H54 (cell line): ENCODE measurements around the gene TSEN2.

ENCODE experiments used
- DNase-seq: peaks from one replicate; pipeline ENCODE4 v3.0.0; 2011; ENCODE audit warnings: low spot score, mixed read lengths; ENCODE audit not compliant: insufficient read length
- FAIRE-seq: peaks from 3 replicates; lab custom pipeline; 2011; peaks lifted over from hg19 to GRCh38; lab: Jason Lieb, UNC
- POLR2A ChIP-seq: IDR thresholded peaks from 2 replicates; pipeline ENCODE4 v1.6.1; 2011; ENCODE audit warnings: low read depth, mild to moderate bottlenecking, low read length

TSEN2 gene

GRCh38 chr3:12553921-12554391 is 69.7 kb downstream of the TSEN2 start:
- no peak for TF ChIP-seq POLR2A
- FAIRE-seq = no peak
- DNase-seq = no peak

DNA sequence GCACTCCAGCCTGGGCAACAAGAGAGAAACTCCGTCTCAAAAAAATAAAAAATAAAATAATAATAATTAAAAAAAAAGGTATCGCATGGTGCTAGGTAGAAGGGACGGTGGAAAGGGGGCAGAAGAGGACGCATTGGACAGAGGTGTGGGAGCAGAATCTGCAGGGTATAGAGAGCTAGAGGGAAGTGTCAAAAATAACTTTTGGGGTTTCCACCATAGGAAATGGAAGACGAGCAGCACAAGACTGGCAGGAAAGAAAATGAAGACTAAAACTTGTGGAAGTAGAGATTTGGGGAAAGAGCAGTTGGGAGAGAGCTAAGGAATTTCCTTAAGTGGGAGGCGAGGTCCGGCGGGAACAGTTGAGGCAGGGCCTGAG is 72.0 kb downstream of the TSEN2 start:
- DNase-seq (no peak), FAIRE-seq (no peak)
- no peak for TF ChIP-seq POLR2A

DNA sequence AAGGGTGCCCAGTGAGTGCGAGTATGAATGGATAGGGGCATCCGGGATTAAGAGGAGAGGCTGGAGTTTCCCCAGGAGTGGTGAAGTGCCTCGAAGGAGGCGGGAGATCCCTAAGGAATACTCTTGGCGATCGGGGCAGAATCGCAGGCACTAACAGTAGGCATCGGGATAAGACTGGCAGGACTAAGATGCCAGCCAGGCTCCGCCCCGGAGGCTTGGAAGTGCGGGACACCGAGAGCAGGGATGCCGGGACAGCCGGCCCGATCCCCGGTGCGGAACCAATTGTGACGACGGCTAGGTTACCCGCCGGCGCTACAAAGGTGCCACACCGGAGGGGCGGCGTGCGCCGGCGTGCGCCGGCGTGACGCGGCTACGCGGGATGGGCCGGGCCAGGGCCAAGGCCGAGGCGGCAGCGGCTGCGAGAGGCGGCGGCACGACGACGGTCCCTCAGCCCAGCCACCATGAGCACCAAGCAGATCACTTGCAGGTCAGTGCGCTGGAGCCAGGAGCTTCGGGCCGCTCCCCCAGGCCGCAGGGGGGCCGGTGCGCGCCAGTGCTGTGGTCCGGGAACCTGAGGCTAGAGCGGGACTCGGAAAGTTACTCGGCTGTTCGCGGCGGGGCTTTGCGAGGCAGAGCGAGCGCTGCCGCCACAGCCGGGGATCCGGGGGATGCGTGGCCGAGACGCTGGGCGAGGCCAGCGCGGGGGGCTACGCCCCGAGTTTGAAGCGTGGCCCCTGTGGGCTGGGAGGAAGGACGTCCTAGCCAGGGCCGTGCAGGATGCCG is 72.6 kb downstream of the TSEN2 start, which contains the start of gene MKRN2:
TSS of gene MKRN2 (plus strand) at position 398 of the 783 bp plus-strand sequence. CDS start at position 462, 64 bp downstream.
- FAIRE-seq (peak; percentile 15), DNase-seq (peak; percentile 80)
- peak; percentile 99 for TF ChIP-seq POLR2A

DNA sequence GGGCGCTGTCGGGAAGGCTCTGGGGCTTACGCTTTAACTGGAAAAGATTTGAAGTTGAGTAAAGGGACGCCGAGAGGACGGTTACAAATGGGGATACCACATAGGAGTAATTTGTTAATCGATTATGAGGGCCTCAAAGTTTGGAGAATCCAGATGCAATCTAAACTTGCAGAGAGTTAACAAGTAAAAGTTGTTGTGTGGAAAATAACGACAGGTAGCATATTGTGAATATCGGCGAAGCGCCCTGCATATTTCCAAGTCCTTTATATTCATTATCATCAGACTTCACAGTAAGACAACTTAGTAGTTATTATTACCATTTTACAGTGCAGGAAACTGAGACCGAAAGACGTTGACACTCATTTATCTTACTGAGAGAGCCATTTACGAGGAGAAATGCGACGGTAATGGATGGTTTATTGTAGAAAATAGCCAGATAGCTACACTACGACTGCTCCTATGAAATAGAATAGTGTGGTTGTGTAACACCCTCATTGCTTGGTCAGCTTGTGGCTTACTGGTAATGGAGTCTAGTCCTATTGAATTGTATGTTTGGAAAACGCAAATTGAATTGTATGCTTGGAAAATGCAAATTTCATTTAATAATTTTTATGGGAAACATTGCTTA is 73.3 kb downstream of the TSEN2 start:
- no peak for DNase-seq
- no peak for TF ChIP-seq POLR2A
- FAIRE-seq = peak; percentile 65

- FAIRE-seq (no peak), DNase-seq (no peak)
- TF ChIP-seq POLR2A = no peak
These were observed 74.4 kb downstream of the TSEN2 start for GRCh38 chr3:12558706-12559105.

DNA sequence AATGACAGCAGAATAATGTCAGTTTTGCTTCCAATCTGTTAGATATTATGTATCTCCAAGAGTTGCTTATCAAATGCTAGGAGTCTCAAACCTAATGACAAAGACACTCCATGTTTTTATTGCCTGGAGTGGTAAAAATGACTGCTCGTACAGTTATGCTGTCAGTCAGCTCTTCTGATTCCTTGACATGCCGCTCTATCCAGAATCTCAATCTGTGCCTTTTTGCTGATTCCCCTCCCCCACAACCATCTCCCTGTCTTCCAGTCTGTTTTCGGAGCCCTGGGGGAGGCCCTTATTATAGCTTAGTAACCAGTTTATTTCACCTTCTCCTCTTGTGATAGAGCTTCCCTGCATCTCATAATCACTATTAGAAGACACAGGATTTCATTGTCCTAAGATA is 75.2 kb downstream of the TSEN2 start:
- no peak for FAIRE-seq
- no peak for DNase-seq
- no peak for TF ChIP-seq POLR2A

DNA sequence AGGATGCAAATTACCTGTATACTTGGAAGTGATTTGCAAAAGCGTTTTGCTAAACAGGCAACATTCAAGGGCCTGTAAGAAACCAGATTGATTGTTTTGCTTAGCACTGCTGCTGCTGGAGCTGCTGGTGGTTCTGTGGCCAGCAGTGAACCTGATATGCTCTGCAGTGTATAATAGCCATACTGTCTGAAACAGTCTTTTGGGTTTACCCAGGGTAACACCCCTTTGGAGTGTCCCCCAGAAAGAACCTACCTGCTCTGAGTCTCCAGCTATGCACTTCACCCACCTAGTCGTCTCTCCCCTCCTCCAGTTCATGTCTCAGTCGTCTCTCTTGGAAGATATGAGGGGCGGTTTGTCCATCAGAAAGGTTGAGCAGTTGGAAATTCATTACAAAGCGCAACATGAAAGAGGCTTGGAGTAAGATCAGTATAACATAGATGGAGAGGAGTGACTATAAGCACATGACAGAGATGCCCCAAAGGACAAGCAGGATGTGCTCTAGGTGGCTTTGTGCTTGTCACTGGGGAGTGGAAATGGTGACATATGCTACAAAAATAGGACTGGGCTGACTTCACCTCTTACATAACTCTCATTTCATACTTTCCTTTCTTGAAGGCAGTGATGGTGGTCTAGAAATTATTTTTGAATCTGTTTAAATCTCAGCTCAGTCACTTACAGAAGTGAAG is 76.4 kb downstream of the TSEN2 start:
- FAIRE-seq (no peak), DNase-seq (no peak)
- TF ChIP-seq POLR2A = no peak

DNA sequence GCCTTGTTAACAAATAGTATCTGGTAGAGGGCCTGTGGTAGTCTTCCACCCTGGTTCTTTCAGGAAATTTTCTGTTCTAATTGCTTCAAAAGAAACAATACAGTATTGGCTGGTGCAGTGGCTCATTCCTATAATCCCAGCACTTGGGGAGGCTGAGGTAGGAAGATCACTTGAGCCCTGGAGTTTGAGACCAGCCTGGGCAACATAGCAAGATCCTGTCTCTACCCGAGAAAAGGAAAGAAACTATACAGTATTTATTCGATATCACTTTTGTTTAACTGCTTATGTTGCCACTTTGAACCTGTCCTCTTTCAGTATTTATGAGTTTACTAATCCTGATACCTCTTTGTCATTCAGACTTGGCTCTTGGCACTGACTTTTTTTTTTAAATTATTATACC is 77.1 kb downstream of the TSEN2 start:
- no peak for FAIRE-seq
- DNase-seq = no peak
- no peak for TF ChIP-seq POLR2A

GRCh38 chr3:12562451-12562850 is 78.2 kb downstream of the TSEN2 start:
- DNase-seq = no peak
- no peak for FAIRE-seq

GRCh38 chr3:12566976-12567375 is 82.7 kb downstream of the TSEN2 start:
- no peak for DNase-seq
- no peak for TF ChIP-seq POLR2A
- FAIRE-seq = no peak

More at GRCh38 chr3:12562451-12562850, 78.2 kb downstream of the TSEN2 start:
- no peak for TF ChIP-seq POLR2A

DNA sequence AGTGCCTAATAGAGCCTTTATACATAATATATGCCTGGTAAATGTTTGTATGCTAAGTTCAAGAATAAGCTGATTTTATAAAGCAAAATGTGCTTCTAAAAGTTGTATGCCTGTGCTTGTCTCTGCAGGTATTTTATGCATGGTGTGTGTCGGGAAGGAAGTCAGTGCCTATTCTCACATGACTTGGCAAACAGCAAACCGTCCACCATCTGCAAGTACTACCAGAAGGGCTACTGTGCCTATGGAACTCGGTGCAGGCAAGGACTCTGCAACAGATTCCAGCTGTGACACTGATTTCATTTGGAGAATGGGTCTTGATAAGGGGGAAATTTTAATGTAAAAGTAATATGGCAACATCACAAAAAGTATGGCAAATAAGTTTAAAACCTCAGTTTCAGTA is 84.5 kb downstream of the TSEN2 start:
- no peak for TF ChIP-seq POLR2A
- FAIRE-seq (no peak), DNase-seq (no peak)

GRCh38 chr3:12569836-12570235 is 85.6 kb downstream of the TSEN2 start:
- TF ChIP-seq POLR2A = no peak
- no peak for FAIRE-seq
- no peak for DNase-seq

DNA sequence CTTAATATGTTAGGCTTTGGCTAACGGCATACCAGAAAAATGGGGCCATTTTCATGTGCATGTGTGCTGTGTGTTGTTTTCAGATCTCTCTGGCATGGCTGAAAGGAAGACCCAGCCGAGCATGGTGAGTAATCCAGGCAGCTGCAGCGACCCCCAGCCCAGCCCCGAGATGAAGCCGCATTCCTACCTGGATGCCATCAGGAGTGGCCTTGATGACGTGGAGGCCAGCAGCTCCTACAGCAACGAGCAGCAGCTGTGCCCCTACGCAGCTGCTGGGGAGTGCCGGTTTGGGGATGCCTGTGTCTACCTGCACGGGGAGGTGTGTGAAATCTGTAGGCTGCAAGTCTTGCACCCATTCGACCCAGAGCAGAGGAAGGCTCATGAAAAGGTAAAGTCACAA is 87.7 kb downstream of the TSEN2 start:
- FAIRE-seq (no peak), DNase-seq (no peak)
- TF ChIP-seq POLR2A = no peak

DNA sequence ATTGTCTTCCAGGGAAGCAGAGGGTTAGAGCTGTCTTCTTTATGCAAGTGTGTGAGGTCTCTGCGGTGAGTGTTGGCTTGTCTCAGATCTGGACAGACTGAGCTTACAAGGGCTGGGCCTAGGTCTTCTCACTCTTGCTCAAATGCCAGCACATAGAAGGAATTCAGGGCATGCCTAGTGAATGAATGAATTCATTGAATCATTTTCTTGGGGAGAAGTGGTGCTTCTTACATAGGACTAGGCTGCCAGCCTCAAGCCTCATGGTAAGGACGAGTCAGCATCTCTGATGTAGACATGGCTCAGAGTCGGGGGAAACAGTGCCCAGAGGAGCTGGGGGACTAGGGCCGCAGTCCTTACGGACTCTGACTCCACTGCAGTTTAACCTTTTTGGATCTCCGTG is 89.9 kb downstream of the TSEN2 start:
- FAIRE-seq = no peak
- TF ChIP-seq POLR2A = no peak
- no peak for DNase-seq
